ENCODE measurements around the gene ADCY9.

Gene ADCY9

DNA sequence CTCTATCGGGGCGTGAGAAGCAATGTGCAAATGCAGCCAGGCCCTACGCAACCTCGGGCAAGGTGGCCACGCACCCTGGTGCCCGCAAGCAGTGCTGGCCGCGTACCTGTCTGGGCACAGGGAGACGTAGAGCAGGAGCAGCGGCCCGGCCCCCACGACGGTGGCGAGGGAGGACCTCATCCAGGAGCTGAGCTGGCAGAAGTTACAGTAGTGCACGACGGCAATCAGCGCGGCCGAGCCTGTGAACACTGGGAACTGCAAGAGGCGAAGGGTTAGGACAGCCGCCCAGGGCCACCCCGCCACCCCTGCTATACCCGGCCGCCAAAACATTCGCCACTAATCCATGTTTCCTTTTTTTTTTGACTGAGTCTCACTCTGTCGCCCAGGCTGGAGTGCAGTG, 138.9 kb downstream of the ADCY9 start:
- TF ChIP-seq CTCF (IDR thresholded peaks at IDR 0.05) = no peak
- H2AFZ ChIP-seq = no peak overlapping the region
- no peaks in the 10 kb centered on the region for H3K79me2 ChIP-seq
- H3K36me3 ChIP-seq (ENCODE audit: control insufficient read depth, insufficient read depth, low read length) = no peaks in the 10 kb centered on the region
- no peak overlapping the region for H3K27ac ChIP-seq
- H3K27me3 ChIP-seq (ENCODE audit: control insufficient read depth, insufficient read depth, low read length) = no peaks in the 10 kb centered on the region
- H3K4me1 ChIP-seq = no peaks in the 10 kb centered on the region
- H3K9me3 ChIP-seq (ENCODE audit: control insufficient read depth, low read length) = no peaks in the 10 kb centered on the region
- H3K9ac ChIP-seq = no peak overlapping the region
- no peak overlapping the region for H3K4me2 ChIP-seq (ENCODE audit: low read length)
- no peak overlapping the region for H3K4me3 ChIP-seq (ENCODE audit: low read depth, low read length)

DNA sequence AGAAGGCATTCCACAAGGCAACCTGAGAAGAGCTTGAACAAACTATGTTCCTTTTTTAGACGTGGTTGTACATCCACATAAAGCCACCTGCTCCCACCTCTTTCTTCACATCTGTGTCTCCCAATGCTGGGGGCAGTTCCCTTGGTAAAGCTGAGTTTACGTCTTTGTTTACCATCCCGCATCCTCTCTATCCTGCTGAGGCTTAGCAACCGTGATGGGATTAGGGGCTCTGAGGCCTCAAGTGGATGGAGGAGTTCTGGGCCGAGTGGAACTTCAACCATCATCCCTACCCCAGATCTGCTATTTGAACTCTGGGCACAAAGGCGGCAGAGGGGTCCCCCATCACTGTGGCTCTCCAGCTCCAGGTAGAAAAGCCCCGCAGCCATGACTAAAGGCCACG, 141.5 kb downstream of the ADCY9 start:
- Histone ChIP-seq H3K27me3 (ENCODE audit: control insufficient read depth, insufficient read depth, low read length) (no peaks in the 10 kb centered on the region), H3K36me3 (ENCODE audit: control insufficient read depth, insufficient read depth, low read length) (no peaks in the 10 kb centered on the region), H3K4me3 (ENCODE audit: low read depth, low read length) (no peak overlapping the region), H3K9ac (no peak overlapping the region), H3K27ac (no peak overlapping the region), H2AFZ (no peak overlapping the region), H3K79me2 (no peaks in the 10 kb centered on the region), H3K9me3 (ENCODE audit: control insufficient read depth, low read length) (no peaks in the 10 kb centered on the region), H3K4me1 (no peaks in the 10 kb centered on the region), H3K4me2 (ENCODE audit: low read length) (no peak overlapping the region)
- TF ChIP-seq CTCF (IDR thresholded peaks at IDR 0.05) = no peak

DNA sequence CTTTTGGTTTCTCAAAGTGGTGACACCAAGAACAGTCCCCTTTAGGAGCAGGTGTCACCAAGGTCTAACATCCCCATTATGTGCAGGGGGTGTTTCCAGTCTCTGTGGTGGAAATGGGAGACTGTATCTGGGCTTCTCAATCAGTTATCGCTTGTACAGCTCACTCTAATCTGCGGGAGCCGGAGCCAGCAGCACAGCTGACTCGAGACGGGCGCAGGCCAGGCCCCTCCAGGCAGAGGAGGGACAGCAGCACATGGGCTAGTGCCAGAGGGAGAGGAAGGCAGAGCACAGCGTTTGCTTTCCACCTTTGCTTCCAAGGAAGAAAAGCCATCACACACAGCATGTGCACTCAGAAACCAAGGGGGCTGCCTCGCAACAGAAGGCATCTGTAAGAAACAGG, 144.5 kb downstream of the ADCY9 start:
- no peak overlapping the region for H3K4me2 ChIP-seq (ENCODE audit: low read length)
- no peak overlapping the region for H3K9ac ChIP-seq
- no peaks in the 10 kb centered on the region for H3K79me2 ChIP-seq
- no peaks in the 10 kb centered on the region for H3K36me3 ChIP-seq (ENCODE audit: control insufficient read depth, insufficient read depth, low read length)
- no peak for TF ChIP-seq CTCF (IDR thresholded peaks at IDR 0.05)
- H2AFZ ChIP-seq = no peak overlapping the region
- no peak overlapping the region for H3K27ac ChIP-seq
- no peaks in the 10 kb centered on the region for H3K4me1 ChIP-seq
- H3K4me3 ChIP-seq (ENCODE audit: low read depth, low read length) = no peak overlapping the region
- no peaks in the 10 kb centered on the region for H3K27me3 ChIP-seq (ENCODE audit: control insufficient read depth, insufficient read depth, low read length)
- H3K9me3 ChIP-seq (ENCODE audit: control insufficient read depth, low read length) = no peaks in the 10 kb centered on the region

- no peaks in the 10 kb centered on the region for H3K79me2 ChIP-seq
- H3K9ac ChIP-seq = no peak overlapping the region
- H2AFZ ChIP-seq = no peak overlapping the region
- no peaks in the 10 kb centered on the region for H3K4me1 ChIP-seq
- no peak for TF ChIP-seq CTCF (IDR thresholded peaks at IDR 0.05)
- no peaks in the 10 kb centered on the region for H3K36me3 ChIP-seq (ENCODE audit: control insufficient read depth, insufficient read depth, low read length)
- no peak overlapping the region for H3K4me2 ChIP-seq (ENCODE audit: low read length)
- H3K9me3 ChIP-seq (ENCODE audit: control insufficient read depth, low read length) = no peaks in the 10 kb centered on the region
- H3K4me3 ChIP-seq (ENCODE audit: low read depth, low read length) = no peak overlapping the region
- H3K27ac ChIP-seq = no peak overlapping the region
- H3K27me3 ChIP-seq (ENCODE audit: control insufficient read depth, insufficient read depth, low read length) = no peaks in the 10 kb centered on the region
Measured at GRCh38 chr16:3971261-3971660, 145.0 kb downstream of the ADCY9 start.

- H2AFZ ChIP-seq = no peak overlapping the region
- H3K27me3 ChIP-seq (ENCODE audit: control insufficient read depth, insufficient read depth, low read length) = no peaks in the 10 kb centered on the region
- H3K36me3 ChIP-seq (ENCODE audit: control insufficient read depth, insufficient read depth, low read length) = no peaks in the 10 kb centered on the region
- no peaks in the 10 kb centered on the region for H3K79me2 ChIP-seq
- H3K4me3 ChIP-seq (ENCODE audit: low read depth, low read length) = no peak overlapping the region
- TF ChIP-seq CTCF (IDR thresholded peaks at IDR 0.05) = no peak
- H3K27ac ChIP-seq = no peak overlapping the region
- H3K9ac ChIP-seq = no peak overlapping the region
- no peak overlapping the region for H3K4me2 ChIP-seq (ENCODE audit: low read length)
- H3K4me1 ChIP-seq = no peaks in the 10 kb centered on the region
- no peaks in the 10 kb centered on the region for H3K9me3 ChIP-seq (ENCODE audit: control insufficient read depth, low read length)
Measured at GRCh38 chr16:3968551-3968950, 147.7 kb downstream of the ADCY9 start.
